ENCODE data around the gene MS4A10.

The MS4A10 gene

DNA sequence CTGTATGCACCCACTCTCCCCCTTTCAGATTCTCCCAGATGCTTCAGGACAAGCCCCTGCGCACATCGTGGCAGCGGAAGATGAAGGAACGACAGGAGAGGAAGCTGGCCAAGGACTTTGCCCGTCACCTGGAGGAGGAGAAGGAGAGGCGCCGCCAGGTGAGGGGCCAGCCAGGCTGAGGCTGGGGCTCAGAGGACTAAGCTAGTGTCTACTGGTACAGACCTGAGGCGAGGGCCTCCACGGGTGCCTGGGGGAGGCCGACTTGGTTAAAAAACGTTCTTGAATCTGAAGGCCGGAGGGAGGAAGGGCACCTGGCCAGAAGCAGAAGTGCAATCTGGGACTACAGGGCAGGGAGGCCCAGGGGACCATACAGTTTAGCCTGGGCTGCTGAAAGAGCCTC, 62.8 kb downstream of the MS4A10 start:
- no peaks in the 10 kb centered on the region for H3K9me3 Mint-ChIP-seq
- H3K27ac Mint-ChIP-seq: no peak overlapping the region
- H3K36me3 Mint-ChIP-seq (ENCODE audit: low read depth): peaks cover 69% of the 10 kb centered on the region
- intact Hi-C loops (cut with micrococcal nuclease): no loop called here
- no peak overlapping the region for H3K4me3 Mint-ChIP-seq
- H3K4me1 Mint-ChIP-seq (ENCODE audit: low read depth): peaks cover 51% of the 10 kb centered on the region
- no peaks in the 10 kb centered on the region for H3K27me3 Mint-ChIP-seq

GRCh38 chr11:60848714-60849151, 63.6 kb downstream of the MS4A10 start:
- H3K9me3 Mint-ChIP-seq: no peaks in the 10 kb centered on the region
- H3K27me3 Mint-ChIP-seq: no peaks in the 10 kb centered on the region
- peaks cover 76% of the 10 kb centered on the region for H3K36me3 Mint-ChIP-seq (ENCODE audit: low read depth)
- peaks cover 45% of the 10 kb centered on the region for H3K4me1 Mint-ChIP-seq (ENCODE audit: low read depth)
- H3K4me3 Mint-ChIP-seq: no peak overlapping the region
- H3K27ac Mint-ChIP-seq: peak overlapping the region; percentile 26
- intact Hi-C loops (cut with micrococcal nuclease): no loop called here

DNA sequence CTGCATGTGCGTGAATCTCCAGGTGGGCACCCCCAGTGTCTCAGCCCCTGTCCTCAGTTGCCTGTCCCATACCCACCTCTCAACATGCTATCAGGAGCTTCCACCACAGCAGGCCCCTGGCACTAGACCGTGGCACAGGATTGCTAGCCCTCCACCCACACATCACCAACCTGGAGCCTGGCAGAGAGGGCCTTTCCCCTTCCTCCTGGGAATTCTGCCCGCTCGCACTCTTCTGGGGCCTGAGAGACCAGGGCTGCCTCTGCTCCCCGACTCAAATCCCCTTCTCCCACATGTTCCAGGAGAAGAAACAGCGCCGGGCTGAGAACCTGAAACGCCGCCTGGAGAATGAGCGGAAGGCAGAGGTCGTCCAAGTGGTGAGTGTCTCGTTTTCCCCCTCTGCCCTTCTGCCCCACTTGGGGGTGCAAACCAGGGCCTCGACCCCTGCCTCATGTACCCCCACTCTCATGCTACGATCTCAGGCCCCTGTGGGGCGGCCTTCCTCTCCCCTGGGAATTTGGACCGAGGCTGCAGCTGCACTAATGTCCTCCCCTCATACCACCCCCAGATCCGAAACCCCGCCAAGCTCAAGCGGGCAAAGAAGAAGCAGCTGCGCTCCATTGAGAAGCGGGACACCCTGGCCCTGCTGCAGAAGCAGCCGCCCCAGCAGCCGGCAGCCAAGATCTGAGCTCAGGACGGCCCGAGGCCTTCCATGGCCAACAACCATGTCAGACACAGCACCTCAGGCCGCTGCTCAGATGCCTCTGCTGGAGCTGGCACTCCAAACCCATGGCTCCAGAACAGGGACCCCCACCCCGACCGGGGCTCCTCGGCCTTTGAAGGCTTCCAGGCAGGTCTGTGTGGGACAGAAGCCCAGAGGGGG, 64.7 kb downstream of the MS4A10 start:
- Mint-ChIP-seq H3K27ac (no peak overlapping the region), H3K27me3 (peaks cover 9% of the 10 kb centered on the region), H3K4me1 (ENCODE audit: low read depth) (peaks cover 41% of the 10 kb centered on the region), H3K36me3 (ENCODE audit: low read depth) (peaks cover 68% of the 10 kb centered on the region), H3K4me3 (no peak overlapping the region), H3K9me3 (no peaks in the 10 kb centered on the region)
- intact Hi-C loops (cut with micrococcal nuclease): no loop called here
